Heart left ventricle (tissue), 16 donors: ENCODE results near the gene XPR1. TPM values are rescaled to one million over a fixed set of nuclear protein-coding genes. Genes with fewer than 3 reads are reported as not detected.

Experiments
- ATAC-seq, 4 donors: fragments of 200-7000 bp; cut with Tn5 transposase; one replicate each; pipeline ENCODE4 v1.9.1; 2020 to 2022; ENCODE audit warnings: moderate library complexity in 4 of 4, mild to moderate bottlenecking in 3 of 4, moderate number of reproducible peaks in 1 of 4
- DNase-seq, 5 donors: peaks; one replicate each; pipeline ENCODE4 v3.0.0-alpha.2; 2020
- H3K27ac ChIP-seq, 12 donors: fragments of 200-600 bp; sonication (generic) in 4 of 12; one replicate each; pipeline versions ENCODE4 v1.5.0 to v1.8.0; 2016 to 2022; ENCODE audit warnings: mild to moderate bottlenecking in 2 of 12
- H3K27me3 ChIP-seq, 9 donors: fragments of 200-600 bp; sonication (generic) in 2 of 9; one replicate each; pipeline versions ENCODE4 v1.5.1 to v1.8.0; 2016 to 2022; ENCODE audit warnings: mild to moderate bottlenecking in 3 of 9
- H3K36me3 ChIP-seq, 9 donors: fragments of 200-600 bp; sonication (generic) in 2 of 9; one replicate each; pipeline versions ENCODE4 v1.5.0 to v1.8.0; 2018 to 2022; ENCODE audit warnings: mild to moderate bottlenecking in 2 of 9
- H3K4me1 ChIP-seq, 12 donors: fragments of 200-600 bp; sonication (generic) in 4 of 12; one replicate each; pipeline versions ENCODE4 v1.5.0 to v1.8.0; 2016 to 2022; ENCODE audit warnings: mild to moderate bottlenecking in 3 of 12
- H3K4me3 ChIP-seq, 12 donors: fragments of 200-600 bp; sonication (generic) in 4 of 12; one replicate each; pipeline versions ENCODE4 v1.5.0 to v1.8.0; 2017 to 2022; ENCODE audit warnings: mild to moderate bottlenecking in 9 of 12, moderate library complexity in 4 of 12
- H3K9me3 ChIP-seq, 12 donors: fragments of 200-600 bp; sonication (generic) in 4 of 12; one replicate each; pipeline versions ENCODE4 v1.5.0 to v1.8.0; 2016 to 2022; ENCODE audit warnings: mild to moderate bottlenecking in 1 of 12
- CTCF ChIP-seq, 12 donors: fragments of 200-600 bp; sonication (generic) in 4 of 12; IDR thresholded peaks; one replicate each; pipeline versions ENCODE4 v1.5.0 to v1.8.0; 2018 to 2022; ENCODE audit warnings: antibody characterized with exemption in 12 of 12, mild to moderate bottlenecking in 5 of 12
- POLR2A ChIP-seq, 2 donors: fragments of 450-650 bp; IDR thresholded peaks; one replicate each; pipeline ENCODE4 v1.6.1; 2017; ENCODE audit warnings: antibody characterized with exemption in 2 of 2, mild to moderate bottlenecking in 2 of 2, moderate library complexity in 2 of 2
- WGBS, 4 donors: extraction: QIAGEN DNeasy Blood & Tissue Kit in 2 of 4; methylation state at CpG; one replicate each; pipeline versions ENCODE4 v1.1.5 to v1.1.7; 2013 to 2018; 5-methylcytosine and 5-hydroxymethylcytosine counted together
- intact Hi-C, 10 donors: fragments of 100-400 bp; cut with DNase I; formaldehyde crosslinking; loops; one replicate each; pipeline versions ENCODE4 v1.11.1 to v1.14.2; 2022
- polyA plus RNA-seq, 2 donors: library from polyadenylated mRNA; stranded (reverse); fragments of 200-250 nt; gene quantifications; one replicate each; pipeline ENCODE4 v1.2.3, GENCODE V29; 2013
- total RNA-seq, 9 donors: library from RNA; depleted of rRNA in 2 of 9; stranded (reverse); fragments of >200 nt in 2 of 9; fragmentation: NEBNext Ultra II Directional in 3 of 9; extraction: Animal tissue kit (Norgen Biotek cat#: 25700) in 3 of 9; gene quantifications; one replicate each; pipeline versions ENCODE4 v1.1.0 to v1.2.4, GENCODE V29; 2016 to 2023
- donor health status: ischemic (EF 13 %, LVEDD 7.1; RV severe dilation, severe dysfunction).
- donor health status: healthy with polysubstance abuse.
- donor health status: DM: no; HTN: yes; CAD: no.
- donor health status: DM: no; HTN: no; CAD: no.
- donor health status: ischemic (EF 25% LVEDD 6.9; RV normal size, moderate dysfunction).
- donor health status: ischemic (EF 25% LVEDD 5.7; RV mildly dilated, moderate dysfunction).
- donor health status: healthy.
- donor health status: DM: yes; HTN: yes; CAD: no.
- donor health status: ischemic (EF 35%, LVEDD 5.7; RV mildly dilated, moderate dysfunction).
- donor health status: nonischemic (EF 11% LVEDD 7.7; RV severe dilation, severe dysfunction).
- donor health status: DM: yes; HTN: yes; CAD: no.
- donor health status: PGD.
- donor health status: ischemic (EF 29% LVEDD 5.4; RV normal size, mild dysfunction).
- donor health status: nonischemic (EF 23%, LVEDD 6.1; RV moderate dilation, normal function).

The XPR1 gene
- total and polyA plus RNA-seq, 11 donors, result 18.6 to 163 (median 59.8) TPM

- no peaks in the 10 kb centered on the region for H3K36me3 ChIP-seq
- no peaks in the 10 kb centered on the region for H3K27me3 ChIP-seq
- no peak overlapping the region for H3K4me3 ChIP-seq
- DNase-seq (no peak), ATAC-seq (no peak)
- TF ChIP-seq POLR2A (IDR thresholded peaks at IDR 0.05) (no peak), CTCF (IDR thresholded peaks at IDR 0.05) (no peak)
- WGBS, 4 donors, result 72 to 83% (median 79%) methylated on average over 2 of the region's 2 CpGs
- H3K4me1 ChIP-seq, result peaks cover 0 to 30% (median 18%) of the 10 kb centered on the region in 12 donors
- H3K9me3 ChIP-seq, result no peaks in the 10 kb centered on the region
- intact Hi-C loops, result no loop called here
- H3K27ac ChIP-seq, result no peak overlapping the region
Observed at GRCh38 chr1:180606155-180606554, 25.7 kb upstream of the XPR1 start.

DNA sequence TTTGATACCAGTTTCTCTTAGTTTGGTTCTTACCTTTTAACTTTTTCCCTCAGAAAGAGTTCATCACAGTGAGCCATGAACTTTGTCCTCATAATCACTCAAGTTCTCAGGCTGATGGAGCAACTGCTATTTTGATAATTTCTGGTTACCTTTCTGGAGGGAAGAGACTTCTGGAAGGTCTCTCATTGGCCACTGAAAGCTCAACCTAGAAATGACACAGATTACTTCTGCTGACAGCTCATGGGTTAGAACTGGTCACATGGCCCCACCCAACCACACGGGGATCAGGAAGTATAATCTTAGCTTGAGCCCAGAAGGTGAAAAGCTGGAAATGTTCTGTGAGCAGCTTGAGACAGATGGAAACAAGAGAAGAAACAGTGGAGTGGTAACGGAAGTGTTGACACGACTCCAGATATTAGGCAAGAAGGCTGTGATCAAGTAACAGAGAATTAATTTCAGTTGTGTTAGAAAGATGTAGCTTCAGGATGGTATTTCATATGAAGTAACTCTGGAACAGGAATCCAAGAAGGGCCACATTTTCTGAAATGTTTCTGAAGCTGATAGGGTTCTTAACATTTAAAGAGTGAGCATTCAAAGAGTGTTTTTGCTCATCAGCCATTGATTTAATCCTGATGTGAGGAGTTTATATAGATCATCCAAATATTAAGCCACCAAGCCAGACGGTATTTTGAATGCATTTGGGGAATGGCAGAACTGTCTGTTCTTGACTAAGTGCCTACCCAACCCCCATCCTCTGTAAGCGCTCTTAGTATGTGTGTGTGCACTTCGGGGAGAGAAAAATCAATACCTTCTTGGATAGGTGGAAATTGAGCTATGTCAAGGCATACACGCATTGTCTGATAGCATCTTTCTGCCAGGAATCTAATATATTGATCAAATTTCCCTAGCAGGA lies 21.9 kb upstream of the XPR1 start:
- H3K27me3 ChIP-seq, result no peaks in the 10 kb centered on the region
- TF ChIP-seq POLR2A (IDR thresholded peaks at IDR 0.05), result no peak
- H3K4me1 ChIP-seq, result peaks cover 0 to 26% (median 16%) of the 10 kb centered on the region in 12 donors
- no peaks in the 10 kb centered on the region for H3K9me3 ChIP-seq
- 69 to 74% (median 71%) methylated on average over 7 of the region's 7 CpGs for WGBS, 4 donors
- H3K27ac ChIP-seq, result peak overlapping the region in 7 of 12 donors; percentile 64 to 85 (median 83)
- peak in 2 of 4 donors; percentile 41 to 49 for ATAC-seq
- no peak overlapping the region for H3K4me3 ChIP-seq
- no peaks in the 10 kb centered on the region for H3K36me3 ChIP-seq
- intact Hi-C loops, result loop anchor here in 1 of 10 donors (5.0 kb wide), 1 partner anchor 43 kb away; no protein-coding TSS in a partner anchor
- DNase-seq, result no peak

- no peak overlapping the region for H3K4me3 ChIP-seq
- no peaks in the 10 kb centered on the region for H3K36me3 ChIP-seq
- no peaks in the 10 kb centered on the region for H3K27me3 ChIP-seq
- H3K9me3 ChIP-seq, result no peaks in the 10 kb centered on the region
- DNase-seq (no peak), ATAC-seq (peak in 2 of 4 donors; percentile 2 to 11)
- intact Hi-C loops, result loop anchor here in 1 of 10 donors (5.0 kb wide), 1 partner anchor 43 kb away; no protein-coding TSS in a partner anchor
- peak overlapping the region; percentile 51 to 85 (median 75) for H3K27ac ChIP-seq
- TF ChIP-seq POLR2A (IDR thresholded peaks at IDR 0.05) (no peak), CTCF (IDR thresholded peaks at IDR 0.05) (no peak)
- peaks cover 0 to 26% (median 17%) of the 10 kb centered on the region in 12 donors for H3K4me1 ChIP-seq
- 62 to 70% (median 68%) methylated on average over 3 of the region's 3 CpGs for WGBS, 4 donors
Observed at GRCh38 chr1:180610556-180611015, 21.2 kb upstream of the XPR1 start.

GRCh38 chr1:180611016-180611930 lies 20.5 kb upstream of the XPR1 start:
- Histone ChIP-seq H3K4me1 (peaks cover 0 to 27% (median 17%) of the 10 kb centered on the region in 12 donors), H3K36me3 (no peaks in the 10 kb centered on the region), H3K27ac (peak overlapping the region; percentile 51 to 85 (median 75)), H3K9me3 (no peaks in the 10 kb centered on the region), H3K4me3 (no peak overlapping the region), H3K27me3 (no peaks in the 10 kb centered on the region)
- TF ChIP-seq POLR2A (IDR thresholded peaks at IDR 0.05) (peak in 1 of 2 donors; percentile 19), CTCF (IDR thresholded peaks at IDR 0.05) (no peak)
- peak in 3 of 5 donors; percentile 35 to 48 (median 36) for DNase-seq
- intact Hi-C loops, result loop anchor here in 1 of 10 donors (5.0 kb wide), 1 partner anchor 44 kb away; no protein-coding TSS in a partner anchor
- peak; percentile 91 to 95 (median 94) for ATAC-seq
- 33 to 37% (median 36%) methylated on average over 9 of the region's 9 CpGs for WGBS, 4 donors
